Amniotic epithelial cell (primary cell): ENCODE results near the gene NOS3.

Source experiments
- DNase-seq: peaks from one replicate; pipeline ENCODE4 v3.0.0-alpha.2; 2010; ENCODE audit warnings: low read depth

The NOS3 gene

GRCh38 chr7:150979713-150980390 is 11.0 kb upstream of the NOS3 start:
- no peak for DNase-seq

DNA sequence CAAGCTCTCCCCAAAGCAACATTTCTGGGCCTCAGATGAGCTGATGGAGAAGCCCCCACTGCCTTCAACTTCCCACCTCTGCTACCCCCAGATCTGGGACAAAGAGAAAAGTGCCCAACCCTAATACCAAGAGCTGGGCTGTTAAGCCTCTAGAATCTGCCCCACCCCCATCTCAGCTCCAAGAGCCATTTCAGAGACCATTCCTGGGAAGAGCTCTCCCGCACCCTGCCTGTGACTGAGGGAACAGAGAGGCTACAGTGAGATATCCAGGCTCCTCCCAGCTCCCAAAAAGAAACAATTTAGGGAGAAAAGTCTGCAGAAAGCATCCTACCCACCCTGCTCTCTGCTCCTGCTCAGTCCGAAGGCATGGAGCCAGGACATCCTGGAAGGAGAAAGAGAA is 10.2 kb upstream of the NOS3 start:
- DNase-seq, result no peak

- DNase-seq, result no peak
These were observed 9.2 kb upstream of the NOS3 start for GRCh38 chr7:150981644-150982043.

- DNase-seq, result no peak
These were observed 8.5 kb upstream of the NOS3 start for GRCh38 chr7:150982351-150982750.

DNA sequence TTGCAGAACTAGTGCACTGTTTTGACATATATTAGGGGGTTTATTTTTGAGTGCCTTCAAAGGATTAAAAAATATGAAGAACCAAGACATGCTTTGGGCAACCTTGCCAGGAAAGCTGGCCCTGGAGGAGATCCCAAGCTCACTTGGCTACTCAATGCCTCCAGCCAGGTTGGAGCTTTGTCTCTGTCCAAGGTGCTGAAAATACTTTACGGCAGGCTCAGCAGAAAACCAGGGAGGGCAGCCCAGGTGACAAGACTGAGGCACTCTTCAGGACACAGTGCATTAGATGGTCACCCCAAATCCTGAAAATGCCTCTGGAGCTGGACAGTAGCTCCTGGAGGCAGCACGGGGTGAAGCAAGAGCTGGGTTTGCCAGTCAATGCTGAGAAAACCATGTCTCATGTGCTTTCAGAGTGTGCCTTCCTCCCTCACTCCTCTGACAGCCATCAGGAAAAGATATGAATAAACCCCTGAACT is 6.9 kb upstream of the NOS3 start:
- DNase-seq, result peak; percentile 32

DNA sequence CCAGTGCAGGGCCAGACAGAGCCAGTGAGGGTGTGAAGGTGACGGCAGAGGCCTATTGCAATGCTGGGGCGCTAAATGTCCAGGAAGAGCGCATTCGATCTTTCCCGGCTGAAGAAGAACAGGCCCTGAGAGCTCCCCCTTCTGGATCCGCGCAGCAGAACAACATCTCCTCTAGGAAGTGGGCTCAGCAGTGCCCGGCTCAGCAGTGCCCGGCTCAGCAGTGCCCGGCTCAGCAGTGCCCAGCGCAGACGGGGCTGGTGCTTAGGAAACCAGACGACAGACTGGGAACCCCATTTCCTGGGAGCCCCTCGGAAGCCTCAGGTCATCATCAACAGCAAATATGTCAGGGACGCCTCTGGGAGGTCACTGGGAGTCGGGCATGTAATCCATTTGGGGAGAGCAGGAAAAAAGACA is 4.7 kb upstream of the NOS3 start:
- peak; percentile 39 for DNase-seq

- no peak for DNase-seq
These were observed 4.3 kb upstream of the NOS3 start for GRCh38 chr7:150986556-150986955.

- DNase-seq, result no peak
These were observed 2.3 kb upstream of the NOS3 start for GRCh38 chr7:150988230-150989226.

DNA sequence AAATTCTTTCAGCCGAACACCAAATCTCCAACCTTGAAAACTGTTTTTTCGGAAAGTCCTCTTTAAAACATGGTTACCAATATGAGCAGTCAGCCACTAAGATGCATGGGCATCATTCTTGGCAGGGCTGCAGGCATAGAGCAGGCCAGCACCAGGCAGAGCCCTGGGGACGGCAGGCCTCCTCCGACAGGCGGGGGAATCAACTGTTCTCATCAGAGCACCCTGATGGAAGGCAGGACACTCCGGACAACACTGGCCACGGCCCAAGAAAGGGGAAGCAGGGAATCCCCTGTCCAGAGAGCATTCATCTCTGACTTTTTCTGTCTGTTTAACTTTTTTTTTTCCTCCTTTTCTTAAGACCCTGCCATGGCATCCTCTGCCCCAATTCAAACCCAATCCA is 1.4 kb upstream of the NOS3 start:
- DNase-seq, result no peak

GRCh38 chr7:150992051-150992640 is 1.3 kb downstream of the NOS3 start:
- no peak for DNase-seq

- DNase-seq, result peak; percentile 35
These were observed 2.1 kb downstream of the NOS3 start for GRCh38 chr7:150992833-150993302.

DNA sequence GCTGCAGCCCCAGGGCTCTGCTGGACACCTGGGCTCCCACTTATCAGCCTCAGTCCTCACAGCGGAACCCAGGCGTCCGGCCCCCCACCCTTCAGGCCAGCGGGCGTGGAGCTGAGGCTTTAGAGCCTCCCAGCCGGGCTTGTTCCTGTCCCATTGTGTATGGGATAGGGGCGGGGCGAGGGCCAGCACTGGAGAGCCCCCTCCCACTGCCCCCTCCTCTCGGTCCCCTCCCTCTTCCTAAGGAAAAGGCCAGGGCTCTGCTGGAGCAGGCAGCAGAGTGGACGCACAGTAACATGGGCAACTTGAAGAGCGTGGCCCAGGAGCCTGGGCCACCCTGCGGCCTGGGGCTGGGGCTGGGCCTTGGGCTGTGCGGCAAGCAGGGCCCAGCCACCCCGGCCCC is 2.7 kb downstream of the NOS3 start:
- no peak for DNase-seq

- DNase-seq, result no peak
These were observed 3.5 kb downstream of the NOS3 start for GRCh38 chr7:150994141-150994837.

DNA sequence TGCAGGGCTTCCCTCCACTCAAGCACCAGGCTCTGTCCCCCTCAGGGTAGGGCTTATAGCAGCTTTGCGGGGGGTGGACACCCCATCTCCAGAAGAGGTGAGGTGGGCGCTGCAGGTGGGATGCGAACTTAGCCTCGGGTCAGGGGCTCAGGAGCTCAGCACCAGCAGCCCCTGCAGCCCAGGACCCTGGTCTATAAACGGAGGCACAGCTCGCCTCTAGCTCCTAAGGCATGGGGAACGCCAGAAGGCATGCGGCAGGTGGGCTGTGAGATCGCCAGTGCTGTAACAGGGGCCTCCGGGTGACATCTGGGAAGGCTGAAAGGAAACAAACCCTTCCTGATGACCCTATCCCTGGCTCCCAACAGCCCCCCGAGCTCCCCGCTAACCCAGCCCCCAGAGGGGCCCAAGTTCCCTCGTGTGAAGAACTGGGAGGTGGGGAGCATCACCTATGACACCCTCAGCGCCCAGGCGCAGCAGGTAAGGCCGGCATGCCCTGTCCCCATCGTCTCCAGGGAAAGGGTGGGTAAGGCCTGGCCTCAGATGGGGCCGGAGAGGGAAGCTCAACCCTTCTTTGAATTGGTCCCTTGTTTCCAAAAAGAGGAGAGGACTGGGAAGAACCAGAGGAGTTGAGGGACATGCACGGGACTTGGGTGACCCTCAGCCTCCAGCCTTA is 4.2 kb downstream of the NOS3 start:
- no peak for DNase-seq

GRCh38 chr7:150996376-150997074 is 5.7 kb downstream of the NOS3 start:
- no peak for DNase-seq

GRCh38 chr7:150997075-150997511 is 6.3 kb downstream of the NOS3 start:
- DNase-seq, result no peak

DNA sequence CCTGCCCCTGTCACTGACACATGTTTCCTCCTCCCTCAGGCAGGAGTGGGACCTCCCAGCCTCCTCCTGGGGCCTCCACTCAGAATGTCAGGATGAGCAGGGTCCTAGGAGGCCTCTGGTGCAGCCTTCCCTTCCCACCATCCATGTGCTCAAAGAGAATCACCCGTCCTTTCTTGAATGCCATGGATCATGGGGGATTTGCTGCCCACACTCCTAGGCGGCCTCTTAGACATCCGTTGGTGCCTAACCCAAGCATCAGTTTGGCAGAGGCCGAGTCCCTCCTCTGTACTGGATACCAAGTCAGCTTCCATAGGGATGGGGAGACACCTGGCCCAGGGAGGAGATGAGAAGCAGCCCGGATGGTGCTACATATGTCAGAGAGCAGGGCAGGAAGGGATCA is 7.0 kb downstream of the NOS3 start:
- DNase-seq, result no peak

GRCh38 chr7:150998341-150998740 is 7.5 kb downstream of the NOS3 start:
- no peak for DNase-seq

GRCh38 chr7:150999001-150999400 is 8.2 kb downstream of the NOS3 start:
- DNase-seq, result no peak

GRCh38 chr7:150999497-151000230 is 8.8 kb downstream of the NOS3 start:
- DNase-seq, result no peak
